HepG2 (cell line): ENCODE results near the gene DCLRE1B.

Source experiments
- CHD4 ChIP-seq: fragments of 200-600 bp; sonication (generic); IDR thresholded peaks from 2 replicates; pipeline ENCODE4 v1.7.0; 2017; ENCODE audit warnings: mild to moderate bottlenecking, low read length, borderline replicate concordance
- SRY ChIP-seq: sonication (generic); formaldehyde crosslinking; IDR thresholded peaks from 2 replicates; pipeline ENCODE4 v1.8.0; 2022; ENCODE audit warnings: mild to moderate bottlenecking, missing genetic modification reagents
- ZNF24 ChIP-seq: fragments of 450-650 bp; IDR thresholded peaks from 2 replicates; pipeline ENCODE4 v1.6.1; 2017; ENCODE audit warnings: antibody characterized with exemption, mild to moderate bottlenecking
- ZNF644 ChIP-seq: IDR thresholded peaks from 2 replicates; pipeline ENCODE4 v1.6.1; 2016; ENCODE audit warnings: low read depth
- TF ChIP-seq, protein P1 (sequence below): sonication (generic); formaldehyde crosslinking; IDR thresholded peaks from 2 replicates; pipeline ENCODE4 v1.4.0; 2020; ENCODE audit warnings: low read depth, missing genetic modification reagents

- TF ChIP-seq SRY (CRISPR knock-in tag) (no peak), ZNF644 (no peak), ZNF24 (no peak), CHD4 (no peak)
- TF ChIP-seq, protein P1, sequence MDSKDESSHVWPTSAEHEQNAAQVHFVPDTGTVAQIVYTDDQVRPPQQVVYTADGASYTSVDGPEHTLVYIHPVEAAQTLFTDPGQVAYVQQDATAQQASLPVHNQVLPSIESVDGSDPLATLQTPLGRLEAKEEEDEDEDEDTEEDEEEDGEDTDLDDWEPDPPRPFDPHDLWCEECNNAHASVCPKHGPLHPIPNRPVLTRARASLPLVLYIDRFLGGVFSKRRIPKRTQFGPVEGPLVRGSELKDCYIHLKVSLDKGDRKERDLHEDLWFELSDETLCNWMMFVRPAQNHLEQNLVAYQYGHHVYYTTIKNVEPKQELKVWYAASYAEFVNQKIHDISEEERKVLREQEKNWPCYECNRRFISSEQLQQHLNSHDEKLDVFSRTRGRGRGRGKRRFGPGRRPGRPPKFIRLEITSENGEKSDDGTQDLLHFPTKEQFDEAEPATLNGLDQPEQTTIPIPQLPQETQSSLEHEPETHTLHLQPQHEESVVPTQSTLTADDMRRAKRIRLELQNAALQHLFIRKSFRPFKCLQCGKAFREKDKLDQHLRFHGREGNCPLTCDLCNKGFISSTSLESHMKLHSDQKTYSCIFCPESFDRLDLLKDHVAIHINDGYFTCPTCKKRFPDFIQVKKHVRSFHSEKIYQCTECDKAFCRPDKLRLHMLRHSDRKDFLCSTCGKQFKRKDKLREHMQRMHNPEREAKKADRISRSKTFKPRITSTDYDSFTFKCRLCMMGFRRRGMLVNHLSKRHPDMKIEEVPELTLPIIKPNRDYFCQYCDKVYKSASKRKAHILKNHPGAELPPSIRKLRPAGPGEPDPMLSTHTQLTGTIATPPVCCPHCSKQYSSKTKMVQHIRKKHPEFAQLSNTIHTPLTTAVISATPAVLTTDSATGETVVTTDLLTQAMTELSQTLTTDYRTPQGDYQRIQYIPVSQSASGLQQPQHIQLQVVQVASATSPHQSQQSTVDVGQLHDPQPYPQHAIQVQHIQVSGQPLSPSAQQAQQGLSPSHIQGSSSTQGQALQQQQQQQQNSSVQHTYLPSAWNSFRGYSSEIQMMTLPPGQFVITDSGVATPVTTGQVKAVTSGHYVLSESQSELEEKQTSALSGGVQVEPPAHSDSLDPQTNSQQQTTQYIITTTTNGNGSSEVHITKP: no peak
These were observed 11.9 kb upstream of the DCLRE1B start for GRCh38 chr1:113893267-113893666.
